Kidney epithelial cell (primary cell): Measurements from ENCODE around the gene KLHL22. TPM values are rescaled to one million over a fixed set of nuclear protein-coding genes. Genes with fewer than 3 reads are reported as not detected.
"Not testable (repeated sequence)": the region's sequence is repeated elsewhere in the genome, so short reads cannot be mapped to it uniquely, and the experiment has no call there.

Experiments
- DNase-seq: peaks from one replicate; pipeline ENCODE4 v3.0.0-alpha.2; 2010; ENCODE audit warnings: low read depth
- H3K27me3 ChIP-seq: 2 replicates; pipeline ENCODE4 v1.6.0; 2011; ENCODE audit warnings: low read length; ENCODE audit not compliant: control insufficient read depth, insufficient read depth
- H3K36me3 ChIP-seq: 2 replicates; pipeline ENCODE4 v1.5.1; 2011; ENCODE audit warnings: low read length; ENCODE audit not compliant: control insufficient read depth, insufficient read depth
- H3K4me3 ChIP-seq: 2 replicates; pipeline ENCODE4 v1.5.1; 2011; ENCODE audit warnings: low read depth, mild to moderate bottlenecking, control low read depth, low read length
- total RNA-seq: library from RNA; depleted of rRNA; stranded (reverse); fragments of >200 nt; gene quantifications from 2 replicates; pipeline ENCODE4 v1.2.3, GENCODE V29; 2015
- TF ChIP-seq, protein P1 (sequence below): IDR thresholded peaks from 2 replicates; pipeline ENCODE4 v1.5.1; 2011; ENCODE audit warnings: mild to moderate bottlenecking, moderate library complexity, low read length, control low read depth, inconsistent platforms; ENCODE audit not compliant: insufficient read depth, poor library complexity, severe bottlenecking

KLHL22 gene
- total RNA-seq, 1 donor from 2014 or later, result 18.6 TPM

DNA sequence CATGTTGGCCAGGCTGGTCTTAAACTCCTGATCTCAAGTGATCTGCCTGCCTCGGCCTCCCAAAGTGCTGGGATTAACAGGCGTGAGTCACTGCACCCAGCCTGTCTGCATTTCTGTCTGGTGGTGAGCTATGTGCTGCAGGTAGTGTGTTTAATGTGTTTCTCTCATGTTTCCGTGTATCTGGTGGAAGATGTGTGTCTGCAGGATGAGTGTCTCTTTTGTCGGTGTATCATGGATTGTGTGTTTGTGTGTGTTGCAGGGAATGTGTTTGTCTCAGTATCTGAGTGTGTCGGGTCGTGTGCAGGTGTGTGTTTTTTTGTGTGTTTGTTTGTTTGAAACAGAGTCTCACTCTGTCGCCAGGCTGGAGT is 74.1 kb downstream of the KLHL22 start:
- TF ChIP-seq, protein P1, sequence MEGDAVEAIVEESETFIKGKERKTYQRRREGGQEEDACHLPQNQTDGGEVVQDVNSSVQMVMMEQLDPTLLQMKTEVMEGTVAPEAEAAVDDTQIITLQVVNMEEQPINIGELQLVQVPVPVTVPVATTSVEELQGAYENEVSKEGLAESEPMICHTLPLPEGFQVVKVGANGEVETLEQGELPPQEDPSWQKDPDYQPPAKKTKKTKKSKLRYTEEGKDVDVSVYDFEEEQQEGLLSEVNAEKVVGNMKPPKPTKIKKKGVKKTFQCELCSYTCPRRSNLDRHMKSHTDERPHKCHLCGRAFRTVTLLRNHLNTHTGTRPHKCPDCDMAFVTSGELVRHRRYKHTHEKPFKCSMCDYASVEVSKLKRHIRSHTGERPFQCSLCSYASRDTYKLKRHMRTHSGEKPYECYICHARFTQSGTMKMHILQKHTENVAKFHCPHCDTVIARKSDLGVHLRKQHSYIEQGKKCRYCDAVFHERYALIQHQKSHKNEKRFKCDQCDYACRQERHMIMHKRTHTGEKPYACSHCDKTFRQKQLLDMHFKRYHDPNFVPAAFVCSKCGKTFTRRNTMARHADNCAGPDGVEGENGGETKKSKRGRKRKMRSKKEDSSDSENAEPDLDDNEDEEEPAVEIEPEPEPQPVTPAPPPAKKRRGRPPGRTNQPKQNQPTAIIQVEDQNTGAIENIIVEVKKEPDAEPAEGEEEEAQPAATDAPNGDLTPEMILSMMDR, result no peak
- no peak for DNase-seq
- Histone ChIP-seq H3K27me3 (peaks cover 13% of the 10 kb centered on the region), H3K4me3 (no peak overlapping the region), H3K36me3 (no peaks in the 10 kb centered on the region)

DNA sequence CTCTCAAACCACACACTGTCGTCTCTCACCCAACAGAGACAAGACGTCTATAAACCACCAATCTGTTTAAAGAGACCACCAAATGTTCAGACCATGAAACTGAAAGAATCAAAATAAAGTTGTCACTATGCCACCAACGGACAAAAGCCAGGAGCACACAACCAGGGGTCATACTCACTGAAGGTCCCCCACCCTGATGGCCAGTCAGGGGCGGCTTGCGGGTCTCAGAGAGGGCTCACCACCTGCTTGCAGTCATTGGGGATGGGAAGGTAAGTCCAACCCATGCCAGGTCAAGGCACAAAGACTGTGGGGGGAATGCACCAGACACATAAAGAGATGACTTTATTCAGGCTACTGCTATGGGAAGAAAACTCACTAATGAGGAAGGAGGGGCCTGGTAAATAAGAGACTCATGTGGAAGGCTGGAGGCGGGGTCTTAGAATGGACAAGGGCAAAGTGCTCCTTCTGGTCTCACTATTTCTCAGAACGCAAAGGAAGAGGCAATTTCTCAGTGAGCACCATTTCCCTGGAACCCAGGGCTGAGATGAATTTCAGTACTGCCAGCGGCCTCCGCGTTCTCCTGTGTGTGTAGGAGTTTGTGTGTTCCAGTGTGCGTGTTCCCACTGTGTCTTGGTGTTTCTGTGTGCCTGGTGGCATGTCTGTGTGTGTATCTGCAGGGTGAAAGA is 75.3 kb downstream of the KLHL22 start:
- Histone ChIP-seq H3K4me3 (no peak overlapping the region), H3K36me3 (no peaks in the 10 kb centered on the region), H3K27me3 (peaks cover 7% of the 10 kb centered on the region)
- TF ChIP-seq, protein P1, result no peak
- DNase-seq, result no peak

DNA sequence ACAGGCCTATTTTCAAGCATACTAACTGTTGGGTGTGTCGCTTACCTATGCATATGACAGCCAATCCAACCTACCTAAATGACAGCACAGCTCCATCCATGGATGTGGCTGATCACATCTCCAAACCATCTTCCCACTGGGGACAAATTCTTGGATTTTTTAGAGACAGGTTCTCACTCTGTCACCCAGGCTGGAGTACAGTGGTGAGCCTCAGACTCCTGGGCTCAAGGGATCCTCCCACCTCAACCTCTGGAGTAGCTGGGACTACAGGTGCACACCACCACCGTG is 76.0 kb downstream of the KLHL22 start:
- no peak for DNase-seq
- Histone ChIP-seq H3K36me3 (no peaks in the 10 kb centered on the region), H3K27me3 (peaks cover 6% of the 10 kb centered on the region), H3K4me3 (no peak overlapping the region)
- TF ChIP-seq, protein P1, result no peak

DNA sequence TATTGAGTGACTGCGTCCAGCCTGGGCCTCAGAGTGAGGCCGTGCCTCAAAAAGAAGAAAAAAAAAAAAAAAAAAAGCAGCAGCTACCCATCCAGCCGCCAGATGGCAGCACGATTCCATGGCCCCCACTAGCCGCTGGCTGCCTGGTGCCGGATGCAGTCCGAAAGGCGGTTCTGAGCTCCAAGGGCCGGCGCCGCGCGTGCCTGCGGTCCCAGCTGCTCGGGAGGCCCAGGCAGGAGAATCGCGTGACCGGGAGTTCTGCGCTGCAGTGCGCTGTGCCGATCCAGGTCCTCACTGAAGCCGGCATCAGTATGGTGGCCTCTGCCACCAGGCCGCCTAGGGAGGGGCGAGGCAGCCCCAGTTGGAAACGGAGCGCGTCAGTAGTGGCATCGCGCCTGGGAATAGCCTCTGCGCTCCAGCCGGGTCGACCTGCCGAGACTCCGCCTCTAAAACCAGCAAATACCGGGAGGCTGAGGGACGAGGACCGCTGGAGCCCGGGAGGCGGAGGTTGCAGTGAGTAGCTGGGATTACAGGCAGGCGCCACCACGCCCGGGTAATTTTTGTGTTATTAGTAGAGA is 77.3 kb downstream of the KLHL22 start:
- Histone ChIP-seq H3K27me3 (no peaks in the 10 kb centered on the region), H3K4me3 (peak overlapping the region; percentile 34), H3K36me3 (no peaks in the 10 kb centered on the region)
- TF ChIP-seq, protein P1, result peak; percentile 89
- no peak for DNase-seq

DNA sequence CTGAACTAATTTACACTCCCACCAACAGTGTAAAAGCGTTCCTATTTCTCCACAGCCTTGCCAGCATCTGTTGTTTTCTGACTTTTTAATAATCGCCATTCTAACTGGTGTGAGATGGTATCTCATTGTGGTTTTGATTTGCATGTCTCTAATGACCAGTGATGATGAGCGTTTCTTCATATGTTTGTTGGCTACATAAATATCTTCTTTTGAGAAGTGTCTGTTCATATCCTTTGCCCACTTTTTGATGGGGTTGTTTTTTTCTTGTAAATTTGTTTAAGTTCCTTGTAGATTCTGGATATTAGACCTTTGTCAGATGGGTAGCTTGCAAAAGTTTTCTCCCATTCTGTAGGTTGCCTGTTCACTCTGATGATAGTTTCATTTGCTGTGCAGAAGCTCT is 79.9 kb downstream of the KLHL22 start:
- DNase-seq, H3K4me3 ChIP-seq, H3K27me3 ChIP-seq, H3K36me3 ChIP-seq: not testable (repeated sequence)

DNA sequence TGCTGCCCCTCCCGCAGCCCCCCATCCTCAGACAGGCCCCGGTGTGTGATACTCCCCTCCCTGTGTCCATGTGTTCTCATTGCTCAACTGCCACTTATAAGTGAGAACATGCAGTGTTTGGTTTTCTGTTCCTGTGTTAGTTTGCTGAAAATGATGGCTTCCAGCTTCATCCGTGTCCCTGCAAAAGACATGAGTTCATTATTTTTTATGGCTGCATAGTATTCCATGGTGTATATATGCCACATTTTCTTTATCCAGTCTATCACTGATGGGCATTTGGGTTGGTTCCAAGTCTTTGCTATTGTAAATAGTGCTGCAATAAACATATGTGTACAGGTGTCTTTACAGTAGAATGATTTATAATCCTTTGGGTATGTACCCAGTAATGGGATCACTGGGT is 80.4 kb downstream of the KLHL22 start:
- H3K36me3 ChIP-seq, DNase-seq, H3K4me3 ChIP-seq, H3K27me3 ChIP-seq: not testable (repeated sequence)

DNA sequence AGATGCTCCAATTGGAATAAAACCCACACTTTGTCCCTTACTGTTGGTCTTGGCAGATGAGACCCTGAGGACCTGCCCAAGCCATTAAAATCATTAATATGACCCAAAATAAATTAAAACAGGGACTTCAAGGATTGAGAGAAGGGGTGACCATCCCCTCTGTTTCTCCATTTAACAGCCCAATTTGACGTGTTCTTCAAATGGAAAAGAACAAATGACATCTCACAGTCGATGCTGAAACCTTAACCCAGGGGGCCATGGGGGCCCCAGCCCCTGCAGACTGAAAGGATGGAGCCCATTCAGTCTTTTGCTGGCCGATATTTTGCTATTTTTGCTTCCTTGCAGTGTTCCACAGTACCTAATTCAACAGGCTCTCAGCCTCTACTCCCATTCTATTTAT is 81.1 kb downstream of the KLHL22 start:
- no peaks in the 10 kb centered on the region for H3K36me3 ChIP-seq
- no peak for DNase-seq
- H3K4me3 ChIP-seq, result no peak overlapping the region
- no peaks in the 10 kb centered on the region for H3K27me3 ChIP-seq
- TF ChIP-seq, protein P1, result no peak
